Suppressor macrophage (primary cell): ENCODE results near the gene NUP188.
"Not testable (repeated sequence)": the region's sequence is repeated elsewhere in the genome, so short reads cannot be mapped to it uniquely, and the experiment has no call there.

Source experiments
- DNase-seq, 4 experiments: peaks; one replicate each; pipeline ENCODE4 v3.0.0-alpha.2; 2020 to 2022

NUP188 gene

GRCh38 chr9:129028192-129028966, 80.9 kb downstream of the NUP188 start, which contains the start of gene SH3GLB2:
Gene SH3GLB2, minus strand, starts transcription at chr9:129028331. Its CDS starts 177 bp downstream, at chr9:129028154.
- DNase-seq = peak; percentile 96 to 99 (median 98)

- DNase-seq = no peak
Measured at GRCh38 chr9:129030191-129030590, 82.7 kb downstream of the NUP188 start.

GRCh38 chr9:129031514-129031913, 84.0 kb downstream of the NUP188 start:
- DNase-seq = no peak

GRCh38 chr9:129032541-129033159, 85.2 kb downstream of the NUP188 start:
- DNase-seq = no peak

GRCh38 chr9:129033216-129033615, 85.7 kb downstream of the NUP188 start:
- no peak for DNase-seq

- not testable (repeated sequence) for DNase-seq
Measured at GRCh38 chr9:129035838-129036237, 88.3 kb downstream of the NUP188 start.

GRCh38 chr9:129036241-129036922, 88.9 kb downstream of the NUP188 start, which contains the start of gene MIGA2:
Gene MIGA2, plus strand, starts transcription at chr9:129036626. Its CDS starts 3,969 bp downstream, at chr9:129040595.
- peak; percentile 98 to 99 (median 99) for DNase-seq

GRCh38 chr9:129036923-129037766, 89.6 kb downstream of the NUP188 start:
- DNase-seq = no peak

GRCh38 chr9:129037767-129038098, 90.2 kb downstream of the NUP188 start:
- no peak for DNase-seq

GRCh38 chr9:129038109-129038852, 90.8 kb downstream of the NUP188 start:
- DNase-seq = peak in 1 of 4 experiments; percentile 39

- no peak for DNase-seq
Measured at GRCh38 chr9:129040113-129040643, 92.7 kb downstream of the NUP188 start.

- DNase-seq = no peak
Measured at GRCh38 chr9:129042016-129042415, 94.5 kb downstream of the NUP188 start.

GRCh38 chr9:129052592-129052991, 105.1 kb downstream of the NUP188 start:
- no peak for DNase-seq

GRCh38 chr9:129053020-129053419, 105.5 kb downstream of the NUP188 start:
- DNase-seq = no peak

GRCh38 chr9:129054163-129054851, 106.8 kb downstream of the NUP188 start:
- no peak for DNase-seq
